Measurements from ENCODE around the gene CHST3.

- no peak for TF ChIP-seq CTCF (IDR thresholded peaks at IDR 0.05)
- TF ChIP-seq POLR2A (IDR thresholded peaks at IDR 0.05) = no peak
- TF ChIP-seq POLR2AphosphoS5 (IDR thresholded peaks at IDR 0.05; ENCODE audit: insufficient read depth in 1 of 2, low read depth in 1 of 2) = no peak
These were observed 14.3 kb downstream of the CHST3 start for GRCh38 chr10:71978476-71978875.
